GM20000 (cell line): ENCODE results near the gene LRPAP1.
"Not testable (repeated sequence)": the region's sequence is repeated elsewhere in the genome, so short reads cannot be mapped to it uniquely, and the experiment has no call there.

Experiments used
- DNase-seq: peaks from one replicate; pipeline ENCODE4 v3.0.0; 2012; ENCODE audit warnings: low spot score
- TF ChIP-seq, protein P1 (sequence below): IDR thresholded peaks from 2 replicates; pipeline ENCODE4 v1.5.1; 2012; ENCODE audit warnings: mild to moderate bottlenecking, control low read depth; ENCODE audit errors: extremely low read depth, missing control alignments

Gene LRPAP1

DNA sequence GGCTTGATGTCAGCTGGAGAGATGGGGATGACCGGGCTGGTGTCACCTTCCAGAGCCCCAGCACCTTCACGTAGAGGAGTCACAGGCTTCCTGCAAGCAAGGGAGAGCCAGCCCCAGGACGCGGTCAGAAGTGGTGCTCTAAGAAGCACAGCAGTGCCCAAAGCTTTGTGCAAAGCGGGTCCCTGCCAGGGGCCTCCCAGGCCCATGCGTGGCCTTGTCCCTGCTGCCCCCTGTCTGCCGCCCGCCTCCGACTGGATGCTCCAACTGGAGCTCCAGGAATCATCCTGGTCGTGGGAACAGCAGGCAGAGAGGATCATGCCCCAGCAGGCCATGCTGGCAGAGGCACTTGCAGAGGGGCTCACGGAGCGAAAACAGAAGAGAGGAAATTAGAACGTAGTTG is 40.1 kb upstream of the LRPAP1 start:
- no peak for DNase-seq
- TF ChIP-seq, protein P1, sequence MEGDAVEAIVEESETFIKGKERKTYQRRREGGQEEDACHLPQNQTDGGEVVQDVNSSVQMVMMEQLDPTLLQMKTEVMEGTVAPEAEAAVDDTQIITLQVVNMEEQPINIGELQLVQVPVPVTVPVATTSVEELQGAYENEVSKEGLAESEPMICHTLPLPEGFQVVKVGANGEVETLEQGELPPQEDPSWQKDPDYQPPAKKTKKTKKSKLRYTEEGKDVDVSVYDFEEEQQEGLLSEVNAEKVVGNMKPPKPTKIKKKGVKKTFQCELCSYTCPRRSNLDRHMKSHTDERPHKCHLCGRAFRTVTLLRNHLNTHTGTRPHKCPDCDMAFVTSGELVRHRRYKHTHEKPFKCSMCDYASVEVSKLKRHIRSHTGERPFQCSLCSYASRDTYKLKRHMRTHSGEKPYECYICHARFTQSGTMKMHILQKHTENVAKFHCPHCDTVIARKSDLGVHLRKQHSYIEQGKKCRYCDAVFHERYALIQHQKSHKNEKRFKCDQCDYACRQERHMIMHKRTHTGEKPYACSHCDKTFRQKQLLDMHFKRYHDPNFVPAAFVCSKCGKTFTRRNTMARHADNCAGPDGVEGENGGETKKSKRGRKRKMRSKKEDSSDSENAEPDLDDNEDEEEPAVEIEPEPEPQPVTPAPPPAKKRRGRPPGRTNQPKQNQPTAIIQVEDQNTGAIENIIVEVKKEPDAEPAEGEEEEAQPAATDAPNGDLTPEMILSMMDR: no peak

DNA sequence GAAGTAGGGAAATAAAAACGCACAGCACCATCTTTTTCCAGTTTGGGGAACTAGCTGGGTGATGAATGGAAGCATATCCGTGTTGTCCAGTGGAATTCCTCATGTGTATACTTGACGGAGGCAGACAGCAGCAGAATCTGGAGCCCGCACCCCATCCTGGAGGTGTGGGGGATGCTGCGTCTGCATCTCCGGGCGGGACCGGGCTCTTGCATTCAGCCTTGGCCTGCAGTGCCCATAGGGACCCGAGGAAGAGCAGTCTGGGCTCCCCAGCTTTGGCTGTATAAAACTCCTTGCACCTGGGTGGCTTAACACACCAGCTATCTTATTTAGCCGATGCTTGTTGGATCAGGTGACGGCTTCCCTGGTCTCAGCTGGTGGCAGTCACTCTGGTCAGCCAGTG is 39.7 kb upstream of the LRPAP1 start:
- TF ChIP-seq, protein P1: no peak
- no peak for DNase-seq

DNA sequence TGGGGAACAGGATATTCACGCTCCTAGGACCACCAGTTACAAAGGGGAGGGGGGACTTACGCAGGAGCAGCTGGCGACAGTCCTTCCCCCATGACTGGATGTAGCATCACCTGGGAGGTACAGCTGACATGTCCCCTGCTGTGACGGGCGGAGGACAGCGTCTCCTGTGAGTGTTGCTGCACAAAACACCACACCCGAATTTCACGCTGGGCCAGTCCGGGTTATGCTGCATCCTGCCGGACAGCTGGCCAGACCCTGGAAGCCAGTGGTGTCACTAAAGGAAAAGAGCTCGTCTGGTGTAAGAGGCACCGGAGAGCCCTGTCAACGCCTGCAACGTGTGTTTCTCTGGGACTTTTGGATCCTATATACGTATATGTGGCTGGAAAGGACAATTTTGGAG is 38.7 kb upstream of the LRPAP1 start:
- DNase-seq: not testable (repeated sequence)

DNA sequence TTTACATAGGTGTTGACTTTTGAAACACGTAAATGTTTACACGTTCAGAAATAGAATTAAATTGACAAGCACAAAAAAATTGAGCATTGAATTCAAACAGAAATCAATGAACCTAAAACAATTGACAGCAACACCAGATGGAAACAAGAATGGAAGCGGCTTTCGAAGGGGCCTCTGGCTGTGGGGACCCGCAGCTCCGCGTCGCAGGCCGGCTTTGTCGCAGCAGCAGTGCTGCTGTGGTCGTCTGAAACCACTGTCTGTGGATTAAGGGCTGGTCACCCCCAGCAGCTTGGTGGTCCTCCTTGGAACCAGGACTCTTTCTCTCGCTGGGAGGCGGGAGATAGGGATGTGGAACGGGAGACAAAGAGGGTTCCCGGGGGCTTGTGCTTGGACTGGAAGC is 37.4 kb upstream of the LRPAP1 start:
- DNase-seq: not testable (repeated sequence)

DNA sequence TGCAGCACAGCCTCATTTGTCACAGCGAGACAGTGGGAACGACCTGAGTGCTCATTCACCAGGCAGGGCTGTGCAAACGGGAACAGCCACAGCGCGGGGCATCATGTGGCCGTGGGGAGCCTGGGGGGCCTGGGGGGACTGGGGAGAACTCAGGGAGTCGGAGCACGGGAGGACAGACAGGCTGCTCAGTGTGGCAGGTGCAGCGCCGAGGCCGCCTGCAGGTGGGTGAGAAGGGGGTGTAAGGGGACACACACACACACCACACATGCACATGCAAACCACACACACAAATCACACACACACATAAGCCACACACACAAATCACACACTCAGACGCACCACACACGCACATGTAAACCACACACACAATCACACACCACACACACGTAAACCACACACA is 34.5 kb upstream of the LRPAP1 start:
- DNase-seq: not testable (repeated sequence)

DNA sequence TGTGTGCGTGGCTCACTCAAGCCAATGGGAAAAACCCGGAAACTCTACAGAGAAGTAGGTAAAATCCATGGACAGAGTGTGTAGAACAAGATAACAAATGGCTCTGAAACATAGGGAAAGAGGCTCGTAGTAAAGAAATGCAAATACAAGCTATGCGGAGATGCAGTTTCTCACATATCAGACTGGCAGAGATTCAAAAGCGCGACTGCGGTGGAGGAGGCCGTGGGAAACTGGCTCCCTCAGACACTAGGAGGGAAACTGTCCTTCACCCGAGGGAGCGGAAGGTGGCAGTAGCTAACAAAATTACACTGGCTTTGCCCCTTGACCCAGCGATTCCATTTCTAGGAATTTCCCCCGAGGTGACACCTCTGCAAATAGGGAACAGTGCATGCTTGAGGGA is 34.1 kb upstream of the LRPAP1 start:
- not testable (repeated sequence) for DNase-seq

DNA sequence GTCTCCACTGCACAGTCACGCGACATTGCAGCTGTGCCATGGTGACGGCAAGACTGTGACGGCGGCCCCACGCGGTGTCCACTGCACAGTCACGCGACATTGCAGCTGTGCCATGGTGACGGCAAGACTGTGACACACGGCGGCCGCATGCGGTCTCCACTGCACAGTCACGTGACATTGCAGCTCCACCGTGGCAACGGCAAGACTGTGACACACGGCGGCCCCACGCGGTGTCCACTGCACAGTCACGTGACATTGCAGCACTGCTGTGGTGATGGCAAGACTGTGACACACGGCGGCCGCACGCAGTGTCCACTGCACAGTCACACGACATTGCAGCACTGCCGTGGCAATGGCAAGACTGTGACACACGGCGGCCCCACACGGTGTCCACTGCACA is 32.7 kb upstream of the LRPAP1 start:
- not testable (repeated sequence) for DNase-seq

DNA sequence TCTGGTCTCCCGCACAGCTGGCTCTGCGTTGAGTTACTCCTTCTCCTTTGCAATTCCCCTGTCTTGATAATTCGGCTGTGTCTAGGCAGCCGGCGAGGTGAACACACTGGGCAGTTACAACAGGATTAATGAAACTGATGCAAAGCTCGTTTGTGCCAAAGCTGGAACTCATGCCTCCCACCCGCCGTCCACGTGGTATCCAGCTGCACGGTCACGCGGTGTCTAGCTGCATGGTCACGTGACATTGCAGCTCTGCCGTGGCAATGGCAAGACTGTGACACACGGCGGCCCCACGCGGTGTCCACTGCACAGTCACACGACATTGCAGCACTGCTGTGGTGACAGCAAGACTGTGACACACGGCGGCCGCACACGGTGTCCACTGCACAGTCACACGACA is 31.2 kb upstream of the LRPAP1 start:
- no peak for DNase-seq
- TF ChIP-seq, protein P1: no peak

DNA sequence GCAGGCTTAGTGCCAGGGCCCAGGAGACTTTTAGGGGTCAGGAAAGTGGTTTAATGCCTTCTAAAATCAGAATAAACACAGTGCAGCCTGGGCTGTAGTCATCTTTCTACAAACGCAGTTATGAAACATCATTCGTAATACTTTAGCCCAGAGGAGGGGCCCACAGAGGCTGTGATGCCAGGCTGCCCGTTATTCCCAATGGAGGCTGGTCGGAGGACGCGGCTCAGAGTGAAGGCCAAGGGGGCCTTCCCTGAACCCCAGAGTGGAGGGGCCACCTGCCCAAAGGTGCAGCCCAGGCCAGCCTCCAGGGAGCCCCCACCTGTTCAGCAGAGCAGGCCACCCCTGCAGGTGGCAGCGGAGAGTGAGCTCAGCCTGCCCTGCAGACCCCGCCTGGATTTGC is 29.9 kb upstream of the LRPAP1 start:
- not testable (repeated sequence) for DNase-seq

DNA sequence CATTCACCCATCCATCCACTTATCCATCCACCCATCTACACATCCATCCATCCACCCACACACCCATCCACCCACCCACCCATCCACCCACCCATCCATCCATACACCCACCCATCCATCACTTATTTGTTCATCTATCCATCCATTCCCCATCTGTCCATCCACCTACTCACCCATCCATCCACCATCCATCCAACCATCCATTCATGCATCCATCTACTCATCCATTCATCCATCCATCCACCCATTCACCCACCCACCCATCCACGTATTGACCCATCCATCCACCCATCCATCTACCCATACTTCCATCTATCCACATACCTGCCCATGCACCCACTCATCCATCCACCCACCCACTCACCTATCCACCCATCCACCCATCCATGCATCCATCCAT is 28.2 kb upstream of the LRPAP1 start:
- DNase-seq: not testable (repeated sequence)

DNA sequence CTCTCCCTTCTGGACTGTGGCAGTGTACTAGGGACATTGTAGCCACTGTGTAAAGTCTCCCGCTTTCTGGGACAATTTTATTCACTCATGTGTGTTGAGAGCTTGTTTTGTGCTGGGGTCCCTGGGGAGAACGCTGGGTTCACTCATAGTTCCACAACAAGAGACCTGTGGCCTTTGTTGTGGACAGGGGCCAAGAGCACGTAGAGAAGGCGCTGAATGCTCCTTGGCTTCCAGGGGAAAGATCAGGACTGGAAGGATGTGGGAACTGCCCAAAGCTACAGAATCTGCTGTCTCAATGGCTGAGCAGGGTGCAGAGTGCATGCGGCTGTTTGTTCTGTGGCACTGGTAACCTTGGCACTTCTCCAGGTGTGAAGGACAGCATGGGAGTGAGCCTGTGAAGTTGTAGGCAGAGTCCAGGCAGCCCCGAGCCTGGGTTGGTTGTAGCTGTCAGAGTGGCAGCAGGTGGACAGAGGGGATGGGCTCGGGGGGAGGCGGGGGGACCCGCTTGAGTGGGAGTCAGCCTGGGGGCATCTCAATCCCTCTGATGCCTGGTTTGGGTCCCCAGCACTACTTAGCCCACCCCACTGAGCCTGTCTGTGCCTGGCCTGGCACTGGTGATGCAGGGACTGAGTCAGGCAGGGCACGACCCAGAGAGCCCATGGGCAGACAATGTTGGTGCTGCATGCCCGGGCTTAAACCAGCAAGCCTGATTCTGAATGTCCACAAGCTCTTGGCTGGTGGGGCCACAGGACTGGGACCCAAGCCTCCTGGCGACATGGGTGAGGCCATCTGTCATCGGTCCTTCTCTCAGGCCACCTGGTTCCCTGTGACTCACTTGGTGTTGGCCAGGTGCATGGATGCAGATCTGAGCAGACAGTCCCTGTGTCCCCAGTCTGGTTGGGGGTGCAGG is 27.4 kb upstream of the LRPAP1 start:
- DNase-seq: not testable (repeated sequence)

DNA sequence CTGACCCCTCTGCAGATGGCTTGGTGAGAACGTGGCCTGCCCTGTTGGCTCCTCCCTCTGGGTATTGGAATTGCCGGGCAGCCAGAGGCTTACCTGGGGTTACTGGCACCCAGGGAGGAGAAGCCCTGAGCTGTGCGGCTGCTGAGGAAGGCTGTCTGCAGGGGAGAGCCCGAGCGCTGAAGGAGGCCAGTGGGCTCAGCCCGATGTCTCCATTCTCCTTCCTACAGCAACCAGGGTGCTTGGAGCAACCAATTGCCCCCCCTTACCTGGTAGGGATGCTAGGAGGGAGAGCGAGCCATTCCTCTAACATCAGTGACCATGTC is 26.3 kb upstream of the LRPAP1 start:
- not testable (repeated sequence) for DNase-seq

DNA sequence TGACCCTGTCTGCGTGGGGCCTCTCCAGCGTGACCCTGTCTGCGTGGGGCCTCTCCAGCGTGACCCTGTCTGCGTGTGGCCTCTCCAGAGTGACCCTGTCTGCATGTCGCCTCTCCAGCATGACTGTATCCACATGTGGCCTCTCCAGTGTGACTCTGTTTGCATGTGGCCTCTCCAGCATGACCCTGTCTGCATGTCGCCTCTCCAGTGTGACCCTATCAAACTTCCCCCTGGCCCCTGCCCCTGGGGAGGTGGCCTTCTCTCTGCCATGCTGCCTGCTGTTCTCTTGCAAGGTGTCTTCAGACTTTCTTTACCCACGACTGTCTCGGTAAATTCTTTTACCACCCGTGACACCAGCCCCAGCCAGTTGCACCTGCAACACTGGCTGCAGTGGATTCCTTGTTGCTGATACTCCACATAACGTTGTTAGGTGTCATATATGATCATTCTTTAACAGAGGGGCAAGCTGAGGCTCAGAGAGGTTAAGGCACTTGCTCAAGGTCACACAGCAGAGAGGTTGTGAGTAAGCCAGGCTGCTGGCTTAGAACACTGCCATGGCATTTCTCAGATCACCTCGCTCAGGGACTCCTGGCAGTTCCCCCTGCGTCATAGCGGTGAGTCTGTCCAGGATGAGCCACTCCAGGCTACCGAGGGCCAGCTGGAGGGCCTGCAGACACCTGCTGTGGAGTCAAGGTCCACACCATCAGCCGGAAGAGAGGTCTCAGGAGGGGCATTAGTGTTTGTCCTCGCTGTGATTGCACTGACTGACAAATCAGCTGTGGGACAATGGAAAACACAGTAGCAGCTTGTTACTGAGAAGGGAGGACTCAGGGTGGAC is 25.7 kb upstream of the LRPAP1 start:
- DNase-seq: not testable (repeated sequence)

DNA sequence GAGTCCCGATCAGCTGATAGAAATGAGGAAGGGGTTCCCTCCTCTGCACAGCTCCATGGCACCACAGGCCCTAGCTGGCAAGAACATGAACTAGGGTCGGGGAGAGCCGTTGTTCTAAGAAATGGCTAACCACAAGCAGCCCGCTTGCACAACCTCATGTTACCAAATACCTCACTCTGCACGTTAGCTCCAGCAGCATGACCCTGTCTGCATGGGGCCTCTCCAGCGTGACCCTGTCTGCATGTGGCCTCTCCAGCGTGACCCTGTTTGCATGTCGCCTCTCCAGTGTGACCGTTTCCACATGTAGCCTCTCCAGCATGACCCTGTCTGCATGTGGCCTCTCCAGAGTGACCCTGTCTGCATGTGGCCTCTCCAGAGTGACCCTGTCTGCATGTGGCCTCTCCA is 24.9 kb upstream of the LRPAP1 start:
- DNase-seq: not testable (repeated sequence)

DNA sequence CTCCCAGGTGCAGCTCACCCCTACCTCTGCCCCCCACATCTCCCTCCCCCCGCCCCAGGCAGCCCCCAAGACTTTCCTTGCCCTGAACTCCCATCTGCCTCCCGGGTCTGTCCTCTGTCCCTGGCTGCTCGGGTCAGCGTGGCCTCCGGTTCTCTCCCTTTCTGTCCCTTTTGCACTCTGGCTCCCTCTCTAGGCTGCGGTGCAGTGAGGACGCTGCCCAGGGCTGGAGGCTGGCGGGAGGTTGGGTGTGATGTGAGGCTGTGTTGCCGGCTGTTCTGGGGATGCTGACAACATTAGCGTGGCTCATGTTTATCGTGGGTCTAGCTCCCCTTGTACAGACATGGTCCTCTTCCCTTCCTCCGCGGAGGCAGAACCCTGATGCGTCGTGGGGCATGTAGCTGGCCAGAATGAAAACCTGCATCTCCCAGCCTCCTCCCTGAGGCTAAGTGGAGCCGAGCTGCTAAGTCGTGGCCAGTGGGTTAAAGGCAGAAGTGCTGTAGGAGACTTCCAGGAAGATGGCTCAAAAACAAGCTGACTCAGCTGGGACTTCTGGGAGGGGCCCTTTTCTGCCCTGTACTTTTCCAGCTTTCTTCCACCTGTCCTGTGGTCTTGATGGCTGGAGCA is 24.1 kb upstream of the LRPAP1 start:
- DNase-seq: not testable (repeated sequence)

DNA sequence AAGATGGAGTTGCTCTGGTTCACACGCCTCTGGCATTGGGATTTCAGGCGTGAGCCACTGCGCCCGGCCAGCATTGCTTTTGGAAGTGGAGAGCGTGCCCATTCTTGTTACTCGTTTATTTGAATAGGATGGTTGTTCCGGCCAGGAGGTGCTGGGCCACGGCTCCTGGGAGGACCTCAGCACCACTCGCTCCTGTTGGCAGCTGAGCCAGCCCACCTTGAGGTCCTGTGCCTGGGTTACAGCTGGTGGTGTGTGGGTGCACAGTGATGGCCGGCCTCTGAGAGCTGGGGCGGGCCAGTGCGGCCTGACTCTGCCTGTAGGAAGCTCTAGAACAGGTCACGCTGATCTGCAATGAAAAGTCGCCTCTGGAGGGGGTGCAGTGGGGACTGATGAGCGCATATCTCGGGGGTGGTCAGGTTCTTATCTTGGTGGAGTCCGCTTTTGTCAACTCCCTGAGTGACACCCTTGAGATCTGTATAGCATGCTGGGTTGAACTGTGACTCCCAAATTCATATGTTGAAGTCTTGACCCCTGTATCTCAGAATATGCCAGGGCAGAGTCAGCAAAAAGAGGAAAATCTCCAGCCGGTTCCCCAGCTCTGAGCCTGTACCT is 23.3 kb upstream of the LRPAP1 start:
- not testable (repeated sequence) for DNase-seq

DNA sequence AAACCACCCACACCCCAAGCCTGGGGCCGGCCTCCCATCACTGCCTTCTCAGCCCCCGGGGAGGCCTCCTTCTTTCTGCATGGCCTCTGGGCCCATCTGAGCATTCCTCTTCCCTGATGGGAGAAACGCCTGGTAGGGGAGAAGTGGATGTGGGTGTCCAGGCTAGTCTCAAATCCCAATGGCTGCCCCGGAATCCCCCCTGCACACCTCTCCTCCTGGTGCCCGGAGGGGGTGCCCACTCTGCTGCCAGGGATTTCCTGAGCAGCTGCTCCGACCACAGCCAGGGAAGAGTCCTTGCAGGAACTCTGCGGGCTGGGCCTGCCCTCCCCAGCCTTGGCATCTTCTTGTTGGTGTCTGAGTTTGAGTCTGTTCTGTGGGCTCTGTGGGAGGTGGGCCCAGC is 19.1 kb upstream of the LRPAP1 start:
- DNase-seq: not testable (repeated sequence)
